CD4-positive, alpha-beta T cell treated with Interleukin-2 at 100 ng/mL for 4 hours (primary cell): ENCODE data around the gene LRRC41.
"Not testable (repeated sequence)": the region's sequence is repeated elsewhere in the genome, so short reads cannot be mapped to it uniquely, and the experiment has no call there.

ENCODE experiments used
- DNase-seq: peaks from one replicate; pipeline ENCODE4 v3.0.0-alpha.2; 2020; ENCODE audit warnings: low spot score

LRRC41 gene

DNA sequence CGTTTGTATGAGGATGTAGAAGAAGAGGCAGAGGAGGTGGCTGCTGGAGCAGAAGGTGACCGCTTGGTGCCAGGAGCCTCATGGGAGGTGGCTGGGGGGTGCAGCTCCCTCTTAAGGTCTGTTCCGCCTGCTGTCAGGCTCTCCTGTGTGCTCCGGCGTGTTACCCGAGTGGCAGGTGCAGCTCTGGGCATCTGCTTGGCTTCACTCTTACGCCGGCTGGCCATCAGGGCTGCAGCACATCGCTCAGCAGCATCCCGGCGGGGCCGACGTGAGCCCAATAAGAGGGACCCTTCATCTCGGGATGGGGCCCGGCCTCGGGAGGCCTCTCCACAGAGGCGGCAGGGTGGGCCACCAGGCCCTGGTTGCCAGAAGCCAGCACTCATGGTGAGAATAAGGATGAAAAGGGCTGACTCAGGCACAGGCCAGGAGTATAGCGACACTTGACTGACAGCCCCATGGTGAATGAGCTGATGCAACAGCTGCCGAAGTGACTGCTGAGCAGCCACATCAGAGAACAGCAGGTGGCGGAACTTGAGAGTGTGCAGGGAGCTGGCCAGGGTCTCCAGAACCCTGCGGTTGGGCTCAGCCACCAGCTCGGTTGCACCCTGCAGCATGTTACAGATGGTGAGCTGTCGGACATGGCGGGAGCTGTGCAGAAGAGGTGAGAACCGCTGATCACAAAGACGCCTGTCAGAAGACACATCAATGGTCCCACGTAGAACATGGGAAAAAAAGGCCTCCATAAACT, 17.5 kb downstream of the LRRC41 start:
- no peak for DNase-seq

DNA sequence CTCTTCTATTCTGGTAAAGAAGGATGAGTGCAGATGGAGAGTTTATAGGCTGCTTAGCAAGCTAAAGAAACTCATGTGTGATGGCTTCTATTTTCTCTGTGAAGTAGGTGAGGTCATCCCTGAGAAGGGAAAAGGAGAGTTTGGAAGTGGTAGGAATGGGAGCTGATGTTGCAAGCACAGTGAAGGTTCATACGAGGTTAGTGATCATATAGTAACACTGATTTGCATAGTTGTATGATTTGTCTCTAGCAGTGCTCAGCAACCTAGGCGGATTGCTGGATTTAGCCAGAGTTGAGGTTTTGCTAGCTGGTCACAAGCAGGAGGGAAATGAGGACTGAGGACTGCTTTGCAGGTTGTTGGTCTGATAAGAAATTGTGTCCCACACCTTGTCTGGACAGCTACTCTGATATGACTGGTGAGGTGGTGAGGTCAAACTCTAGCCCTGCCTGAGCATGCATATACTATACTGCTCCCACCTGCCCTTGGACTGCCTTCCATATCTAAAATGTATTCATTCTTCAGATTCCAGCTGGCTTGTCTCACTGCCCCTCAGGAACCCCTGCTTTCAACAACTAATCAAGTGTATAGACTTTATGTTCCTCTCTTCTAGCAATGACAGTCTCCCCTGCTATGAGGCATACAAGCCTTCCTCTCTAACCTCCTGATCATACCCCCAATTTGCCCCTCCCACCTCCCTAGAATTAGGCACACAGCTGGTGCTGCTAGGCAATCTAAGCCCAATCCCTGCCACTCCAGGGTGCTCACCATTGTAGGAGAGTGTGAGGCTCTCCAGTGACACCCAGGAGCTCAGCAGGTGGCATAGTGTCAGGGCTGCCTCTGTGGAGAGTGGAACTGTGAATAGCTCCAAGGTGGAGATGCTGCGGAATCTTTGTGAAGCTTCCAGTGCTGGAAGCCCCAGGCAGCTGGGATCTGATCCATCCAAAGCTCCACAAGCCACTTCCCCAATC, 18.5 kb downstream of the LRRC41 start:
- DNase-seq, result no peak

DNA sequence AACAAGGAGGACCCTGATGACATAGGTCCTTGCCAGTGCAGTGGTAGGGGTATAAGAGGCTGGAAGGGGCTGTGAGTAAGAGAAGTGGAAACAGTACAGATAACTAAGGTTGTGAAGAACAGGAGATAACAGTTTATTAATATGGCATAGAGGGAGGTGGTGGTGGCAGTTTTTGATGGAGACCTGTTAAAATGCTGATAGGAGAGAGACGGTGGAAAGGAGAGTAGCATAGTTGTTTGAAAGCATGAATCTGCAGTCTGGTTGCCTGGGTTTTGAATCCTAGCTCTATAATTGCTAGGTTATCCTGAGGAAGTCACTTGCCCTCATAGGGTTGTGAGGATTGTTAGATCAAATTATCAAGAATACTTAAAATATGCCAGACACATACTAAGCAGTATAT, 19.4 kb downstream of the LRRC41 start:
- no peak for DNase-seq

DNA sequence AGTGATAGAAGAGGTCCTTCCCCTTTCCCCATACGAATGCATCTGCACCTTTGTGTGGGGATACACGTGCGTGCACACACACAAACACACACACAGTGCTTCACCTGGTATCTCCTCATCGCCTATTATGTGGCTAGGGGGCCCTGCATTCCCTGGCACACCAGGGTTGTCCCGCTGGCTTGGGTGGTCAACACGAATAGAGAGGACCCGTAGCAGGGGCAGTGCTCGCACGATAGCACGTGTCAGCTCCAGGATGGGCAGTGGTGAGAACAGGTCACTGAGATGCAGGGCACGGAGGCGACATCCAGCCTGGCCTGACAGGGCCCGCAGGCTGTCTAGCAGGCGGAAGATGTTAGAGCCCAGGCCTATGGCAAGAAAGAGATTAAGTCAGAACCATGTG, 22.4 kb downstream of the LRRC41 start:
- no peak for DNase-seq

DNA sequence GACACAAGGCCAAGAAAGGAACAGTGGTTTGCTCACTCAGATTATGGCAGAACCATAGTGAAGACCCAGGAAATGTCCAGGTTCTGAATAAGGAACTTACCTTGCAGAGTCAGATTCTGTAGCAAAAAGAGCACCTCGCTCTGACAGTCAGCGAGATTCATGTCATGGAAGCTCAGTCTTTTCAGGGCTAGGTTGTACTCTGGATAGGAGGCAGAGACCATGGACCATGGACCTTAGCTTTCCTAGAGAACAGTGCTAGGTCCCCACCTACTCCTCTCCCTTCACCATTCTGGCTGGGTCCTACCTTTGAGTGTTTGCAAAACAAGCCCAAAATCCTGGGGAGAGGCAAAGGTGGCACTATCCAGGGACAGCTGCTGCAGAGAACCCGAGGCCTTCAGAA, 23.3 kb downstream of the LRRC41 start:
- DNase-seq, result no peak

DNA sequence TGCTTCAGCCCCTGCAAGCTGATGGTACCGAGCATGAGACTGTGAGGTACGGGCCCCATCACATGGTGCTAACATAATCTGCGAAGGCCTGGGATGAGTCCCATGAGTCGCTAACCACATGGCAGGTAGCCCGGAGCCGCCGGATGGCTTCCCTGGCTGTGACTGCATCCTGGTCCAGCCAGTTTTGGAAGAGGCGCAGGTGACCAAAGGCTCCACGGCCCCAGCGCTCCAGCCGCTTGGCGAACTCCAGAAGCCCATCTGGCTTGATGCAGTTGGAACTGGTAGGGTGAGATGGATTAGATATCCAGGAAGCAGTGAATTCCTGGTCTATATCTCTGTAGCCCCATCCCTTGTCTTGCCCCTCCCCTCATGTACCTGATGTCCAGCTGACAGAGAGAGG, 24.6 kb downstream of the LRRC41 start:
- no peak for DNase-seq

DNA sequence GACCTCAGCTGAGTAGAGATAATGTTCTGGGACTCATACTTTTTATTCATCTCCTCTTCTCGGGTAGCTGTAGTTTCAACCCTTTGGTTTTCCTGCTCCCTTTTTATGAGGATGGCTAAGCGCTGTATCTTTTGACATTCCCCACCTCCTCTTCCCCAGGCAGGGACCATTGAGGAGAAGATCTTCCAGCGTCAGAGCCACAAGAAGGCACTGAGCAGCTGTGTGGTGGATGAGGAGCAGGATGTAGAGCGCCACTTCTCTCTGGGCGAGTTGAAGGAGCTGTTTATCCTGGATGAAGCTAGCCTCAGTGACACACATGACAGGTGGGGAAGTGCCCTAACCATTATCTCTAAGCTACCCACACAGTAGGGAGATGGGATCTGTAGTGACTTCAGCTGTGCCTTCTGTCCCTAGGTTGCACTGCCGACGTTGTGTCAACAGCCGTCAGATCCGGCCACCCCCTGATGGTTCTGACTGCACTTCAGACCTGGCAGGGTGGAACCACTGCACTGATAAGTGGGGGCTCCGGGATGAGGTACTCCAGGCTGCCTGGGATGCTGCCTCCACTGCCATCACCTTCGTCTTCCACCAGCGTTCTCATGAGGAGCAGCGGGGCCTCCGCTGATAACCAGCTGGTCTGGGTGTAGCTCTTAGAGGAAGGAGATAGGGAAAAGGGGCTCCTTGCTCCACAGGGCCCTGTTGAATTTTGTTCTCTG, 25.6 kb downstream of the LRRC41 start:
- no peak for DNase-seq

DNA sequence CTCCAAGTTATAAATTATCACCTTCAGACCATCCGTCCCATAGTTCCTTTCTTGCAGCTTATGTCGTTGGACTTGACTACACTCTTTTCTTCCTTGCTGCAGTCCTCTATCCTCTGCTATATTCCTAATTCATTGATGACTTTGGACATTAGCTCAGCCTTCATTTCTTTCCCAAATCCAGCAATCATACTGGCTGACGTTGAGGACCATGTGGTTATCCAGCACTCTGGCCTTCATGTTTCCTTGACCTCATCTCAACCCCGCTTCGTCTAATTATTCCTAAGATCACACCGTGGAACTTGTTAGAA, 28.4 kb downstream of the LRRC41 start:
- DNase-seq, result no peak

DNA sequence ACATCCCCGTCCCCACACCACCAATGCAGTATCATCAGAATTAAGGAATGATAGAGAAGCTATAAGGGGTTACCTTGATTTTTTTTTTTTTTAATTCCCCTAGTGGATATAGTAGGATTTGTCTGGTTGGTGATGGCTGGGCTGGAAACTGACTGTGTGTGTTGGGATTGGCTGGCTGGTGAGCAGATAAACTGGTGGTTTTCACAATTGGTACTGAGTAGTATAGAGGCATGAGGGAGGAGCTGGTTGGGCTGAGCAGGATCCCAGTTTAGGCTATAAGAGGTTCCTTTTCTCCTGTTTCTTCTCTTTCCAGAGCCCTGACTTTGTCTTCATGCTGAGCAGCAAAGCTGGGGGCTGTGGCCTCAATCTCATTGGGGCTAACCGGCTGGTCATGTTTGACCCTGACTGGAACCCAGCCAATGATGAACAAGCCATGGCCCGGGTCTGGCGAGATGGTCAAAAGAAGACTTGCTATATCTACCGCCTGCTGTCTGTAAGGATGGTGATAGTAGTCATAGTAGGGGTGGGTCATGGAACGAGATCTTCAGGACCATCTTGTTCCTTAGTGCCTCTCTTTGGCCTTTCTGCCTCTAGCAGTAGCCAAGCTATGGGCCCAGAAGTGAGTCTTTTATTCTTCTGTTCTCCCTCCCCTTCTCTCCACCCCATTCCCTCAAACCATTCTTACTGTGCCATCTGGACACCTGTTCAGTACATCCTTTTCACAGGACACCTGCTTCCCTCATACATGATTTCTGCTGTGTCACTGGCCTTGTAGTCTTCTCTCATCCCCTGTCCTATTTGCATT, 29.0 kb downstream of the LRRC41 start:
- DNase-seq, result no peak

DNA sequence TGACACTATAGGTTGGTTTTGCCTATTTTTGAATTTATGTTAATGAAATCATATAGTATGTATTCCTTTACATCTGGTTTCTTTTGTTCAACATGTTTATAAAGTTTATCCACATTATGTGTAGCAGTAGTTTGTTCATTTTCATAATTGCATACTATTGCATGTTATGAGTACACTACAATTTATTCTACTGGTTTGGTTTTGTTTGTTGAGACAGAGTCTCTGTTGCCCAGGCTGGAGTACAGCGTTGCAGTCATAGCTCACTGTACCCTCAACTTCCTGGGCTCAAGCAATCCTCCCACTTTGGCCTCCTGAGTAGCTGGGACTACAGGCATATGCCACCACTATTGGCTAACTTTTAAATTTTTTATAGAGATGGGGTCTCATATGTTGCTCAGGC, 34.8 kb downstream of the LRRC41 start:
- DNase-seq, result no peak

DNA sequence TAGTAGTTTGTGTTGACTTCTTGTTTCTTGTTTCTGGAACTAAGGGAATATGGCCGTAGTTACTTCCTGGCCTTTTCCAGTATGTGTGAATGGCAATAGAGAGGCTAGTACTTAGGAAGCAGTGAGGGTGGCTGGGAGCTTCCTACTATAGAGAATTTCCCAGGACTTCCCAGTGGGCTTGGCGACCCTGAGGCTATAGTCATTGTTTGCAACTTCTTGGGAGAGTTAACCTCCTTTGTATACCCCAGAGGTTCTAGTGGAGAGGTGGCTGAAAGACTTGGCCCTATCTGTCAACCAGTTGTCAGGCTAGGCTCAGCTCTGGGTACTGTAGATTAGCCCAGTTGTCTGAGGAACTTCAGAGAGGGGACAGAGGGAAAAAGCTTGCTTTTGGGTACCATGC, 40.3 kb downstream of the LRRC41 start:
- no peak for DNase-seq

DNA sequence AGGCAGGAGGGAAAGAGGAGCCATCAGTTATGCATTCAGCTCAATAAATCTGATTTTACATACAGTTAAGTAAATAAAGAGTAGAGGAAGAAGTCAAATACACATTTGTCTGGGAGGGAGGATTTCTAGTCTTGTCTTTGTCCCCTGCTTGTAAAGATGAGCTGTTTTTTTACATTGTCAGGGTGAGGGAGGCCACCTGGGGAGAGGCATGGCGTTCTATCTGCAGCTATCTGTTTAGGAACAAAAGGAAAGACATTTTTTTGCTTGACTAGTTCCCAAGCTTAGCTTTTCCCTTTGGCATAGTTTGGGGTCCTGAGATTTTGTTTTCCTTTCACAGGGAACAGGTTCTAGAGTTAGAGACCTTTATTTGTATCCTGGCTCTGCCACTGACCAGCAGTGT, 40.9 kb downstream of the LRRC41 start:
- no peak for DNase-seq

DNA sequence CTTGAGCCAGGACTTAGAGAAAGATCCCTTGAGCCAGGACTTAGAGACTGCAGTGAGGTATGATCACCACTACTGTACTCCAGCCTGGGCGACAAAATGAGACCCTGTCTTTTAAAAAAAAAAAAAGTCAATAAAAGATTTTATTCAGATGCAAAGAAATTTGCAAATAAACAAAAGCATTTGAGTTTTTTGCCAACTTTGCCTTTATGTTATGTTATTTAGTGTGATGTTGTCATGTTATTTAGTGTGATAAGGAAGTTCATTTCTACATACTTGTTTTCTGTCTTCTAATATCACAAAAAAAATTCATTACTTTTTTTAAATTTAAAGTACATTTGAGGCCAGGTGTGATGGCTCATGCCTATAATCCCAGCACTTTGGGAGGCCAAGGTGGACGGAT, 46.9 kb downstream of the LRRC41 start:
- no peak for DNase-seq

DNA sequence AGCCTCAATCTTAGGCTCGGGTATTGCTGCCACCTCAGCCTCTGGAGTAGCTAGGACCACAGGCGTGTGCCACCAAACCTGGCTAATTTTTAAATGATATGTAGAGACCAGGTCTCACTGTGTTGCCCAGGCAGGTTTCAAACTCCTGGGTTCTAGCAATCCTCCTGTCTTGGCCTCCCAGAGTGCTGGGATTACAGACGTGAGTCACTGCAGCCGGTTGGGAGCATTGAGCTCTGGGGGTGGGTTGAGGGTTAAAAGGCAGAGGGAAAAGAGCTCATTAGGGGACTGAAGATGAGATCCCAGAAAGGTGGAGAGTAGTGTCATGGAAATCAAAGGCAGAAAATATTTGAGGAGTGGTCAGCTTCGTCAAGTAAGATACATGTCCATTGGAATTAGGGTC, 48.7 kb downstream of the LRRC41 start:
- DNase-seq, result no peak

DNA sequence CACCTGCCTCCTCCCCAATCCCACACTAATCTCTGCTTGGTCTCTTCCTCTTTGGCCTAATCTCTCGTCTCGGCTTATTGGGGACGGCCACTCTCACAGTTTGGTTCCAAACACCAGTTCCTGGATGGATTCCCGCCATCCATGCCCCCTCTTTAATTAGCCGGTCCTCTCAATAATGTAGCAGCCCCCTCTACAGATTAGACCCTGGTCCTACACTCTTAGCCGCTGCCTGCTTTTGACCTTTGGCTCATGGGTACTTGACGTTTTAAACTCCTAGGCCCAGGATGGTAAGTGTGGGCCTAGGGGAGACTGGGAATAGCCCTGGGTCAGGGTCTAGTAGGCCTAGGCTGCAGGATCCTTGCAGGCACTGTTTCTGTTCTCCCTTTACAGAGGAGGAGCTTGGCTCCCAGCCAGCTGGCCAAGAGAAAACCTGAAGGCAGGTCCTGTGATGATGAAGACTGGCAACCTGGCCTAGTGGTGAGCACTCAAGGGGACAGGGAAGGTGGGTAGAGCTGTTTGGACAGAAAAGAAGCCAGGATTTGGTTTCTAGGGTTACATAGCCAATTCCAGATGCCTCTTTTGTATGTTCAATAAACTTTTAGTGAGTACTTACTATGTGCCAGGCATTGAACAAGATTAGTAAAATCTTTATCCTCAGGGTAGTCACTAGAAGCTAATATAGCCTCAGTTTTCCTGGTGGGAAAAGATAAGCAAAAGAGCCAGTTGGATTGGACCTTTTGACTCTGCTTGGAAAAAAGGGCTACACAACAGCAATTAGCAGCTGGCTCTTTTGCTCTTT, 55.1 kb downstream of the LRRC41 start:
- no peak for DNase-seq

DNA sequence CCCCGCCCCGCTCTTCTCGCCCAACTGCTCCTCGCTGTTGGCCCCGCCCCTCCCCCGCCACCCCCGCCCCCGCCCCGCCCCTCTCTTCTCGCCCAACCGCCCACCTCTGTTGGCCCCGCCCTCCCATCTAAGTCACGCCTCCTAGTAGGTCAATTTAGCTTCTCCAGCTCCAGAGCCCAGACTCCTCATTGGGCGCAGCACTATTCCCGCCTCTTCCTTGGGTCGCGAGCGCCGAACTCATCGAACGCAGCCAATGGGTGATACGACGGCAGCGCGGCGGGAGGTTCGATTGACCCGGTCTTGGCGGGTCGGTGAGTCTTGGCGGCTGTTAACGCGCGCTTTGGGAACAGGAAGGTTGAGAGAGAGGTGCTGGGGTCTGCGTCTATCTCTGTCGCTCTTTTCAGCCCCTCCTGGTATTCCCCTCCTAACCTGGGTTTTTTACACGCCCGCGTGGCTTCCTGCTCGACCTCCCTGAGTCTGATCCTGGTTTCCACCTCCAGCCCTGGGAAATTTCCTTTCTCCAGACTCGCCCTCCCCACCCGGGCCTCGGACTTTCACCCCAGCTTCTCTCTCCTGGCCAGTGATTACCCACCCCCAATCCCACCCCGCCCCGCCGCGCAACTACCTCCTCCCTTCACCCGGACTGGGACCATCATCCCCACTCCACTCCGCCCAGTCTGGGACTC, 55.8 kb downstream of the LRRC41 start, which contains the start of gene RAD54L:
Gene RAD54L (plus strand): TSS at position 328 of the 686 bp plus-strand sequence. CDS start 643 bp downstream, outside the sequence.
- peak; percentile 98 for DNase-seq

DNA sequence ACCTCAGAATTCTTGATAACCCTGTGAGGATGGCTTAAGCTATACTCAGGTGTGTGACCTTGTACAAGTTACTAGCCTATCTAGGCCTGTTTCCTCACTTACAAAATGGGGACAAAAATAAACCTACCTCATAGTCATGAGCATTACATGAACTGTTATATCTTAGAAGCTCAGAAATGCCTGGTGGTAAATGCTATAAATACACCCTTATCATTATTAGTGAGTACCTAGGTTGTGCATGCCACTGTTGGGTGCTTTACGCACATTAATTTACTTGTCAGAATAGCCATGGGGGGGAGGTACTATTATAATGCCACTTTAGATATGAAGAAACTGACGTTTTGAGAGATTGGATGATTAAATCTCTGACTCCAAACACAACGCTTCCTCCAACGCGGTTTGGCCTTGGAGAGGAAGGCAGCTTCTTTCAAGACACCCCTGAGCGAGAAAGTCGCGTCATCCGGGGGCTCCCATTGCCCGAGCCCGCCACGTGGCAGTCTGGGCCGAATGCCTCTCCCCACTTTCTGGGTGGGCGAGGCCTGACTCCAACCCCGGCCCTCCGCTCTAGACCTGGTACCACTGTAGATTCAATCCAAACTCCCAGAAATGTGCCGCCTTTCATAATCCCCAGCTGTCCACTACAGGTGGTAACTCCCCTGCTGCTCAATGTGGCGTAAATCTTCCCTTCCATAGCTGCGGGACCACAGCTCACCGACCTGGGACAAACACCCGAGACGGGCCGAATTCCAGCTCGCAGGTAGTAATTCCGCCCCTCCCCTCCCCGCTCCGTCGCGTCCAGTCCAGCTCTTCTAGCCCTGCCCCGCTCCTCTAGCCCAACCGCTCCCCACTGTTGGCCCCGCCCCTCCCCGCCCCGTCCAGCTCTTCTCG, 56.6 kb downstream of the LRRC41 start:
- DNase-seq, result peak; percentile 30

DNA sequence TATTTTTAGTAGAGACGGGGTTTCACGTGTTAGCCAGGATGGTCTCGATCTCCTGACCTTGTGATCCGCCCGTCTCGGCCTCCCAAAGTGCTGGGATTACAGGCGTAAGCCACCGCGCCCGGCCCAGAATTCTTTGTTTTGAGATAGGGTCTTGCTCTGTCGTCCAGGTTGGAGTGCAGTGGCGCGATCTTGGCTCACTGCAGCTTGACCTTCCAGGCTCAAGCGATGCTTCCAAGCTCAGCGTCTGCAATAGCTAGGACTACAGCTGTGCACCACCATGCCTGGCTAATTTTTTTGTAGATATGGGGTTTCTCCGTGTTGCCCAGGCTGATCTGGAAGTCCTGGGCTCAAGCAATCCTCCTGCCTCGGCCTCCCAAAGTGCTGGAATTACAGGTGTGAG, 57.3 kb downstream of the LRRC41 start:
- DNase-seq, result not testable (repeated sequence)

DNA sequence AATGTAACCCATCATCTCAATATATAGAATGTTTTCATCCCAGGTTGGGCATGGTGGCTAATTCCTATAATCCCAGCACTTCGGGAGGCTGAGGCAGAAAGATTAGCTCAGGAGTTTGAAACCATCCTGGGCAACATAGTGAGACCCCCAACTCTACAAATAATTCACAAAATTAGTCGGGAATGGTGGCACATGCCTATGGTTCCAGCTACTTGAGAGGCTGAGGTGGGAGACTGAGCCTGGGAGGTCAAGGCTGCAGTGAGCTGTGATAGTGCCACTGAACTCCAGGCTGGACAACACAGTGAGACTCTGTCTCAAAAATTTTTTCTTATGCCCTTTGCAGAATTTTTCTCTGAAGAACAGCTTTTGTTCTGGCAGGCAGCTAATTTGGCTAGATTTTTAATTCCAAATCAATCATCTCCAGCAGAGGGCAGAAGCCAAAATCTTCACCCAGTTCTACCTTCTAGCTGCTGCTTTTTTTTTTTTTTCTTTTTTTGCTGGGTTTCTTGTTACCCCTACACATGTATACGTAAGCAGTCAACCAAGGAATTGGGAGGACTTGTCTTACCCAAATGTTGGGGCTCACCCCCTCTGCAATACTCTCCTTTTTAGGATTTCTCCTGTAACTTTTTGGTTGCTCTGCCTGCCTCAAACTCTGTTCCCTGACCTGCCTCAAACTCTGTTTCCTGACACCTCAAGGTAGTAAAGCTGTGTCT, 58.6 kb downstream of the LRRC41 start:
- peak; percentile 37 for DNase-seq
